HepG2 (cell line): Measurements from ENCODE around the gene GRIK4. TPM values are rescaled to one million over a fixed set of nuclear protein-coding genes. Genes with fewer than 3 reads are reported as not detected.

Experiments
- ATAC-seq: fragments of 200-7000 bp; cut with Tn5 transposase; 3 replicates; pipeline ENCODE4 v1.9.1; 2020; ENCODE audit warnings: mild to moderate bottlenecking, moderate library complexity
- BruUV-seq: library from RNA; stranded (reverse); fragments of 400-500 nt; replicated peaks from 2 replicates; lab custom pipeline; 2021; lab: Mats Ljungman, UMichigan
- CTCF ChIA-PET: fragments of 300-600 bp; formaldehyde crosslinking; extraction: SDS; loops from one replicate; lab custom pipeline; 2021; ENCODE audit warnings: low total read pairs, inconsistent platforms, low intra/inter-chr PET ratio; lab: Yijun Ruan, JAX
- POLR2A ChIA-PET: fragments of 350-600 bp; sonication (Branson Sonifier 250); formaldehyde crosslinking; loops from one replicate; lab custom pipeline; 2020; ENCODE audit warnings: antibody characterized with exemption, inconsistent platforms; lab: Yijun Ruan, JAX
- DNase-seq: peaks from one replicate; pipeline ENCODE4 v3.0.0-alpha.2; 2015; ENCODE audit warnings: low spot score
- FAIRE-seq: peaks from 3 replicates; lab custom pipeline; 2011; peaks lifted over from hg19 to GRCh38; lab: Jason Lieb, UNC
- H2AFZ ChIP-seq: one replicate; pipeline ENCODE4 v1.6.1; 2011; ENCODE audit warnings: low read length, inconsistent platforms
- H3K27ac ChIP-seq: fragments of 300-600 bp; 3 replicates; pipeline ENCODE4 v1.8.0; 2011; ENCODE audit warnings: mixed run types, mild to moderate bottlenecking, mixed read lengths, low read length, inconsistent platforms; ENCODE audit not compliant: insufficient read depth; ENCODE audit errors: extremely low read length
- H3K27me3 ChIP-seq, 2 experiments: fragments of 200-600 bp in 1 of 2; 2 replicates in 1 of 2; 3 replicates in 1 of 2; pipeline versions ENCODE4 v1.6.0 to v1.8.0; 2011; ENCODE audit warnings: low read length in 2 of 2, mild to moderate bottlenecking in 2 of 2, moderate library complexity in 2 of 2, inconsistent platforms in 1 of 2; ENCODE audit not compliant: insufficient read depth in 2 of 2, control insufficient read depth in 1 of 2
- H3K36me3 ChIP-seq, 2 experiments: fragments of 200-600 bp in 1 of 2; replicated peaks in 1 of 2; 2 replicates in 1 of 2; 3 replicates in 1 of 2; pipeline versions ENCODE4 v1.5.1 to v1.8.0; 2011; ENCODE audit warnings: low read length in 2 of 2, inconsistent platforms in 1 of 2; ENCODE audit not compliant: insufficient read depth in 2 of 2, control insufficient read depth in 1 of 2
- H3K4me1 ChIP-seq: 2 replicates; pipeline ENCODE4 v1.5.1; 2012; ENCODE audit warnings: low read length, inconsistent platforms; ENCODE audit not compliant: insufficient read depth
- H3K4me2 ChIP-seq: 2 replicates; pipeline ENCODE4 v1.6.0; 2011; ENCODE audit warnings: low read depth, low read length, inconsistent platforms
- H3K4me3 ChIP-seq, 3 experiments: fragments of 200-600 bp in 1 of 3; sonication (generic), shearing (Covaris generic) in 1 of 3; replicated peaks in 1 of 3; 2 replicates each; pipeline ENCODE4 v1.5.1; 2011 to 2016; ENCODE audit warnings: low read length in 3 of 3, inconsistent platforms in 2 of 3, low read depth in 2 of 3, mild to moderate bottlenecking in 2 of 3, control low read depth in 1 of 3, mixed read lengths in 1 of 3; ENCODE audit not compliant: insufficient read depth in 1 of 3
- H3K79me2 ChIP-seq: one replicate; pipeline ENCODE4 v1.6.1; 2011; ENCODE audit warnings: low read length, inconsistent platforms; ENCODE audit not compliant: insufficient read depth
- H3K9ac ChIP-seq: 2 replicates; pipeline ENCODE4 v1.6.0; 2011; ENCODE audit warnings: mild to moderate bottlenecking, low read depth, low read length, inconsistent platforms; ENCODE audit not compliant: insufficient read depth
- H3K9me3 ChIP-seq: 2 replicates; pipeline ENCODE4 v1.5.1; 2012; ENCODE audit warnings: mild to moderate bottlenecking, low read length
- H4K20me1 ChIP-seq: 2 replicates; pipeline ENCODE4 v1.6.0; 2011; ENCODE audit warnings: inconsistent platforms, mild to moderate bottlenecking, low read length, moderate library complexity; ENCODE audit not compliant: insufficient read depth
- ASH2L ChIP-seq: fragments of 300-600, 200-600 bp; sonication (generic); IDR thresholded peaks from 2 replicates; pipeline ENCODE4 v1.7.0; 2017; ENCODE audit warnings: low read depth, mild to moderate bottlenecking, moderate library complexity, mixed read lengths, low read length; ENCODE audit not compliant: insufficient read length
- FOXC1 ChIP-seq: sonication (generic); formaldehyde crosslinking; IDR thresholded peaks from 2 replicates; pipeline ENCODE4 v1.8.0; 2022; ENCODE audit warnings: mild to moderate bottlenecking, missing genetic modification reagents, borderline replicate concordance
- SP4 ChIP-seq: sonication (generic); formaldehyde crosslinking; IDR thresholded peaks from 2 replicates; pipeline ENCODE4 v1.8.1; 2023; ENCODE audit warnings: mild to moderate bottlenecking, missing genetic modification reagents
- ZNF343 ChIP-seq: sonication (generic); formaldehyde crosslinking; IDR thresholded peaks from 2 replicates; pipeline ENCODE4 v1.4.0; 2020; ENCODE audit warnings: mild to moderate bottlenecking, missing genetic modification reagents
- whole genome bisulfite sequencing: methylation state at CpG from one replicate; pipeline ENCODE4 v1.1.6; 2017; ENCODE audit warnings: low lambda C conversion rate; 5-methylcytosine and 5-hydroxymethylcytosine counted together
- in situ Hi-C: cut with HindIII; loops from 2 replicates; pipeline ENCODE4 v1.10.0; 2017; ENCODE audit warnings: low pct_unique_long_range_greater_than_20kb; ENCODE audit not compliant: extremely low pct_ligation_motif_present
- intact Hi-C: fragments of 100-400 bp; cut with micrococcal nuclease; formaldehyde crosslinking; loops from one replicate; pipeline ENCODE4 v1.10.0; 2022; ENCODE audit not compliant: unreplicated experiment
- polyA plus RNA-seq, 8 experiments: library from polyadenylated mRNA; depleted of rRNA in 3 of 8; stranded (reverse) in 7 of 8; unstranded in 1 of 8; fragments of >200 nt; fragmentation: Illumina TruSeq in 4 of 8; extraction: Trizol in 4 of 8; gene quantifications; 2 replicates each; pipeline versions ENCODE4 v1.2.1 to v1.2.3, GENCODE V29; 2011 to 2016; ENCODE audit warnings: low read depth in 4 of 8, missing spikeins in 1 of 8, mixed read lengths in 1 of 8; ENCODE audit not compliant: insufficient read depth in 1 of 8
- total RNA-seq, 5 experiments: library from RNA; depleted of rRNA; stranded (reverse); fragments of >200 nt; fragmentation: Illumina TruSeq; extraction: Trizol; gene quantifications; 2 replicates each; pipeline ENCODE4 v1.2.3, GENCODE V29; 2016; ENCODE audit warnings: low read depth in 1 of 5
- TF ChIP-seq, protein P1 (sequence below): sonication (generic); formaldehyde crosslinking; IDR thresholded peaks from 2 replicates; pipeline ENCODE4 v1.4.0; 2020; ENCODE audit warnings: mild to moderate bottlenecking, missing genetic modification reagents
- TF ChIP-seq, protein P2 (sequence below): sonication (generic); formaldehyde crosslinking; IDR thresholded peaks from 2 replicates; pipeline ENCODE4 v1.5.0; 2020; ENCODE audit warnings: mild to moderate bottlenecking, missing genetic modification reagents

GRIK4 gene
- total and polyA plus RNA-seq, 2 of the 13 experiments (the other 11 are each of a cell fraction or from before 2014, with no cell fraction given), result 0.04 to 0.07 TPM

DNA sequence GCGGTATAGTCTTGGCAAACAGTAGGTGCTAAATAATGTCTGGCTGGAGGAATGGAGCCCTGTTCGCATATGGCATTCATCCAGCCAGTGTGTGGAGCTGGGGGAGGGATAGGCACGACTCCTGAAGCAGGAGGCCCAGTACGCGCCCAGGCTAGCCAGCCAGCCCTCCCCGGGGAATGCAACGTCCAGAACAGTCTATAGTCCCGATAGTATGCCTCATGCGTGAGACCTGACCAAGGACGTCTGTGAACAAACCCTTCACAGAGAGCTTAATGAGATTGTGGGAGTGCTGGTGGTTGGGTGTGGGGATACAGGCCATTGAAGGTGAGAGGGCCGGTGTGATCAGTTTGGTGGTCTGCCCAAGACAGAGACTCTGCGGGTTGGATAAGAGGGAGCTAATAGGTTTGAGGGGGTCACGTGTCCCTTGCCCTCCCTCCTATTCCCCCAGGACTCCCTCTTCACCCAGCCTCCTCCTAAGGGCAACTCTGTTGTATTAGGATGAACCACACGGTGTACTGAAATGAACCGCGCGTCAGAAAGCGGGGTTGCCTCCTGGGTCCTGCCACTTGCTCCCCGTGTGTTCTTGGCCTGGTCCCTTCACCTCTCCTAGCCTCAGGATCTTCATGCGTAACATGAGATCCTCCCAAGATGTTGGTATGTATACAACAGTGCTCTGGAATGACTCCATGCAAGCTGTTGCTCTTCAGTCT, 987 bp upstream of the GRIK4 start:
- CTCF ChIA-PET, result interaction anchor here (1.1 to 3.2 kb wide), 6 partner anchors 149 to 442 kb away, joined by 3 to 33 read pairs (median 6); no protein-coding TSS in a partner anchor

More for the DNA sequence above, 987 bp upstream of the GRIK4 start:
- no peak overlapping the region; the same call in 1 of the 2 replicates for H3K4me2 ChIP-seq
- DNase-seq (no peak), ATAC-seq (peak; percentile 12), FAIRE-seq (no peak)
- POLR2A ChIA-PET, result no interaction called here
- no peak overlapping the region for H3K9ac ChIP-seq
- H2AFZ ChIP-seq, result no peak overlapping the region
- no peak overlapping the region for H3K27ac ChIP-seq
- H3K4me1 ChIP-seq, result peaks cover 10% of the 10 kb centered on the region
- H3K4me3 ChIP-seq, result no peak overlapping the region; a peak in 1 of 6 replicates
- H3K36me3 ChIP-seq, result no peaks in the 10 kb centered on the region
- H3K27me3 ChIP-seq, result peaks cover 4 to 74% of the 10 kb centered on the region in 2 experiments
- BruUV-seq, result no TSS peak
- H3K79me2 ChIP-seq, result no peaks in the 10 kb centered on the region
- intact Hi-C loops, result loop anchor here (1.0 to 10.0 kb wide), 5 partner anchors 175 to 602 kb away; no protein-coding TSS in a partner anchor
- TF ChIP-seq ASH2L (no peak), FOXC1 (CRISPR knock-in tag) (0 out of 2 replicates have a peak, but pooled peaks have one; percentile 18), ZNF343 (CRISPR knock-in tag) (no peak), SP4 (0 out of 2 replicates have a peak, but pooled peaks have one; percentile 47)
- TF ChIP-seq, protein P1, sequence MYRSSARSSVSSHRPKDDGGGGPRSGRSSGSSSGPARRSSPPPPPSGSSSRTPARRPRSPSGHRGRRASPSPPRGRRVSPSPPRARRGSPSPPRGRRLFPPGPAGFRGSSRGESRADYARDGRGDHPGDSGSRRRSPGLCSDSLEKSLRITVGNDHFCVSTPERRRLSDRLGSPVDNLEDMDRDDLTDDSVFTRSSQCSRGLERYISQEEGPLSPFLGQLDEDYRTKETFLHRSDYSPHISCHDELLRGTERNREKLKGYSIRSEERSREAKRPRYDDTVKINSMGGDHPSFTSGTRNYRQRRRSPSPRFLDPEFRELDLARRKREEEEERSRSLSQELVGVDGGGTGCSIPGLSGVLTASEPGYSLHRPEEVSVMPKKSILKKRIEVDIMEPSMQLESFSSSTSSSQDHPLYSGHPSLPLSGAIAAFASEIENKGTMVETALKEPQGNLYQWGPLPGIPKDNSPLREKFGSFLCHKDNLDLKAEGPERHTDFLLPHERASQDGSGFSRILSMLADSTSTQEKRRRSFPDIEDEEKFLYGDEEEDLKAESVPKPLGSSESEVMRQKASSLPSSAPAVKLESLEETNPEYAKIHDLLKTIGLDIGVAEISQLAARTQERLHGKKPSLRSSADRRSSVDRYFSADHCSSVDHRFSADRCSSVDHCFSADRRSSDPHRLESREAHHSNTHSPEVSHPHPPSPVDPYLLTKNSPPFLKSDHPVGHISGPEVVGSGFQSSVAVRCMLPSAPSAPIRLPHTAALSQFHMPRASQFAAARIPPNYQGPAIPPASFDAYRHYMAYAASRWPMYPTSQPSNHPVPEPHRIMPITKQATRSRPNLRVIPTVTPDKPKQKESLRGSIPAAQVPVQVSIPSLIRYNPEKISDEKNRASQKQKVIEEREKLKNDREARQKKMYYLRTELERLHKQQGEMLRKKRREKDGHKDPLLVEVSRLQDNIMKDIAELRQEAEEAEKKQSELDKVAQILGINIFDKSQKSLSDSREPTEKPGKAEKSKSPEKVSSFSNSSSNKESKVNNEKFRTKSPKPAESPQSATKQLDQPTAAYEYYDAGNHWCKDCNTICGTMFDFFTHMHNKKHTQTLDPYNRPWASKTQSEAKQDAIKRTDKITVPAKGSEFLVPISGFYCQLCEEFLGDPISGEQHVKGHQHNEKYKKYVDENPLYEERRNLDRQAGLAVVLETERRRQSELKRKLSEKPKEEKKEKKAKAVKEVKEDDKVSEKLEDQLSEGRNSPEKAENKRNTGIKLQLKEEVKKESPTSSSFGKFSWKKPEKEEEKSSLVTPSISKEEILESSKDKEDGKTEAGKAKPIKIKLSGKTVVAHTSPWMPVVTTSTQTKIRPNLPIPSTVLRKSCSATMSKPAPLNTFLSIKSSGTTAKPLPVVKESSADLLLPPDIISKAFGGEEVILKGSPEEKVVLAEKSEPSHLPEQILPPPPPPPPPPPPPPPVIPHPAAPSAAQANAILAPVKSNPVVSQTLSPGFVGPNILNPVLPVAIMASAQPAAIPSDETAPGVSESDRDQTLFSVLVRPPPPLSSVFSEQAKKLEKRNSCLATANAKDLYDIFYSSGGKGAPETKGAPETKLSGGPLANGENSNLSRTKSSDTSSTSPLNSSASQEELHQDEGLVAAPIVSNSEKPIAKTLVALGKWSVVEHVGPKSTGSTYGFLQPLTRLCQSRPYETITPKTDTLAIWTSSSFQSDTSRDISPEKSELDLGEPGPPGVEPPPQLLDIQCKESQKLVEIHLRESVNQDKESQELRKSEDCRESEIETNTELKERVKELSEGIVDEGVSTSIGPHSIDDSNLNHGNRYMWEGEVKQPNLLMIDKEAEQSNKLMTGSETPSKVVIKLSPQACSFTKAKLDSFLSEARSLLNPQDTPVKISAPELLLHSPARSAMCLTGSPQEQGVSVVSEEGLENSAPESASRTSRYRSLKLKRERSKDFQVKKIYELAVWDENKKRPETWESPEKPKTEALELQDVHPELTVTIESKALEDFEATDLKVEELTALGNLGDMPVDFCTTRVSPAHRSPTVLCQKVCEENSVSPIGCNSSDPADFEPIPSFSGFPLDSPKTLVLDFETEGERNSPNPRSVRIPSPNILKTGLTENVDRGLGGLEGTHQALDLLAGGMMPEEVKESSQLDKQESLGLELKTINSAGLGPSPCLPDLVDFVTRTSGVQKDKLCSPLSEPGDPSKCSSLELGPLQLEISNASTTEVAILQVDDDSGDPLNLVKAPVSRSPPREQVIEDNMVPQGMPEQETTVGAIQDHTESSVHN, result no peak
- TF ChIP-seq, protein P2, sequence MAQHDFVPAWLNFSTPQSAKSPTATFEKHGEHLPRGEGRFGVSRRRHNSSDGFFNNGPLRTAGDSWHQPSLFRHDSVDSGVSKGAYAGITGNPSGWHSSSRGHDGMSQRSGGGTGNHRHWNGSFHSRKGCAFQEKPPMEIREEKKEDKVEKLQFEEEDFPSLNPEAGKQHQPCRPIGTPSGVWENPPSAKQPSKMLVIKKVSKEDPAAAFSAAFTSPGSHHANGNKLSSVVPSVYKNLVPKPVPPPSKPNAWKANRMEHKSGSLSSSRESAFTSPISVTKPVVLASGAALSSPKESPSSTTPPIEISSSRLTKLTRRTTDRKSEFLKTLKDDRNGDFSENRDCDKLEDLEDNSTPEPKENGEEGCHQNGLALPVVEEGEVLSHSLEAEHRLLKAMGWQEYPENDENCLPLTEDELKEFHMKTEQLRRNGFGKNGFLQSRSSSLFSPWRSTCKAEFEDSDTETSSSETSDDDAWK (CRISPR knock-in tag), result no peak
- TF ChIP-seq, all 625 proteins: peak for 2
- Histone ChIP-seq H4K20me1 (no peaks in the 10 kb centered on the region), H3K9me3 (no peaks in the 10 kb centered on the region)
- in situ Hi-C loops, result loop anchor here (5.0 to 10.0 kb wide), 3 partner anchors 177 to 442 kb away; no protein-coding TSS in a partner anchor
- WGBS, result 13% methylated on average over 11 of the region's 20 CpGs
